H1 (cell line): ENCODE results near the gene STK39. TPM values are rescaled to one million over a fixed set of nuclear protein-coding genes. Genes with fewer than 3 reads are reported as not detected.

ENCODE experiments used
- BACH1 ChIP-seq: IDR thresholded peaks from 2 replicates; pipeline ENCODE4 v1.6.1; 2012; ENCODE audit warnings: low read length, improper control_type of control experiment
- SP1 ChIP-seq: IDR thresholded peaks from 2 replicates; pipeline ENCODE4 v1.6.1; 2011; ENCODE audit warnings: low read depth, low read length
- polyA plus RNA-seq, 7 experiments: library from polyadenylated mRNA; depleted of rRNA in 3 of 7; stranded (reverse) in 5 of 7; unstranded in 2 of 7; fragments of >200 nt in 5 of 7; fragments of 200-250 nt in 2 of 7; gene quantifications; 1 replicate in 5 of 7; 2 replicates in 1 of 7; 4 replicates in 1 of 7; pipeline versions ENCODE4 v1.2.1 to v1.2.3, GENCODE V29; 2011 to 2013; ENCODE audit warnings: missing spikeins in 2 of 7, mixed read lengths in 2 of 7
- total RNA-seq: library from RNA; stranded (reverse); fragmentation: NEBNext Ultra II Directional; extraction: Animal tissue kit (Norgen Biotek cat#: 25700); gene quantifications from 2 replicates; pipeline ENCODE4 v1.2.1, GENCODE V29; 2021

The STK39 gene
- total and polyA plus RNA-seq, 2 of the 8 experiments (the other 6 are each of a cell fraction or from before 2014, with no cell fraction given), result 13.7 to 23.8 TPM

DNA sequence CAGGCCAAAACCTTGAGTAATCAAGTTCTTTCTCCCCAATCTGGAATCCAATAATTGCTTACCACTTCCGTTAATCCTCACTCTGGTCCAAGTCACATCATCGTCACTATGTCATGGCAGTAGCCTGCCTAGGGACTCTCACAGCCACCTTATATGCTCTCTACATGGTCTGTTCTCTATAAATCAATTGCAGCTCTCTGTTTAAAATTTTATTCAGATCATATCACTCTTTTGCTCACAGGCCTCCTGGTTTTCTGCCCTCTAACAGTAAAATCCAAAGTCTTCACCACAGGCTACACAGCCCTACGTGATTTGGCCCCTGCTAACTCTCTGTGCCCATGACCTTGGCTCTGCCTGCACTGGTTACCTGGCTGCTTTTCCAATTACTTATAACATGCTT, 188.7 kb downstream of the STK39 start (continued):
- TF ChIP-seq BACH1 (no peak), SP1 (no peak)
